Peyer's patch (tissue), 4 donors: Measurements from ENCODE around the gene NSUN6. TPM values are rescaled to one million over a fixed set of nuclear protein-coding genes. Genes with fewer than 3 reads are reported as not detected.

Source experiments
- DNase-seq, 3 donors: peaks; one replicate each; pipeline ENCODE4 v3.0.0-alpha.2; 2017 to 2019
- H3K27ac ChIP-seq, 4 donors: fragments of 200-600 bp; sonication (generic); one replicate each; pipeline ENCODE4 v1.5.1; 2016 to 2019
- H3K27me3 ChIP-seq, 2 donors: fragments of 200-600 bp; sonication (generic); one replicate each; pipeline ENCODE4 v1.5.1; 2019
- H3K36me3 ChIP-seq, 3 donors: fragments of 200-600 bp; sonication (generic); one replicate each; pipeline ENCODE4 v1.5.1; 2016 to 2019
- H3K4me1 ChIP-seq, 4 donors: fragments of 200-600 bp; sonication (generic); one replicate each; pipeline ENCODE4 v1.5.1; 2016 to 2019
- H3K4me3 ChIP-seq, 4 donors: fragments of 200-600 bp; sonication (generic); 1 replicate in 3 of 4; 2 replicates in 1 of 4; pipeline ENCODE4 v1.5.1; 2016 to 2019; ENCODE audit warnings: mild to moderate bottlenecking in 1 of 4
- H3K9me3 ChIP-seq, 4 donors: fragments of 200-600 bp; sonication (generic); one replicate each; pipeline ENCODE4 v1.5.1; 2016 to 2019; ENCODE audit warnings: mild to moderate bottlenecking in 1 of 4
- CTCF ChIP-seq, 6 experiments: fragments of 450-650 bp in 4 of 6; fragments of 200-600 bp in 2 of 6; sonication (generic) in 1 of 6; IDR thresholded peaks; one replicate each; pipeline ENCODE4 v1.5.1; 2017 to 2019; ENCODE audit warnings: antibody characterized with exemption in 6 of 6, mild to moderate bottlenecking in 3 of 6, moderate library complexity in 1 of 6
- POLR2A ChIP-seq, 2 donors: fragments of 450-650 bp; IDR thresholded peaks; one replicate each; pipeline ENCODE4 v1.5.1; 2017; ENCODE audit warnings: antibody characterized with exemption in 2 of 2, mild to moderate bottlenecking in 2 of 2, moderate library complexity in 2 of 2
- total RNA-seq, 4 donors: library from RNA; depleted of rRNA; stranded (reverse); fragments of >200 nt; gene quantifications; one replicate each; pipeline ENCODE4 v1.1.0, GENCODE V29; 2016

Gene NSUN6
- total RNA-seq, 4 donors from 2014 or later, result 14.9 to 27.2 (median 22.3) TPM

GRCh38 chr10:18523025-18523424, 128.4 kb downstream of the NSUN6 start:
- H3K36me3 ChIP-seq, result peaks cover 0 to 26% (median 0%) of the 10 kb centered on the region in 3 donors
- H3K27ac ChIP-seq, result no peak overlapping the region
- no peak overlapping the region for H3K4me3 ChIP-seq

GRCh38 chr10:18516851-18517250, 134.5 kb downstream of the NSUN6 start:
- no peak overlapping the region for H3K4me3 ChIP-seq
- DNase-seq, result no peak
- no peaks in the 10 kb centered on the region for H3K27me3 ChIP-seq
- no peaks in the 10 kb centered on the region for H3K9me3 ChIP-seq
- H3K36me3 ChIP-seq, result peaks cover 0 to 29% (median 0%) of the 10 kb centered on the region in 3 donors
- no peak overlapping the region for H3K27ac ChIP-seq
- TF ChIP-seq POLR2A (IDR thresholded peaks at IDR 0.05) (no peak), CTCF (IDR thresholded peaks at IDR 0.05) (no peak)
- H3K4me1 ChIP-seq, result no peaks in the 10 kb centered on the region

More at GRCh38 chr10:18523025-18523424, 128.4 kb downstream of the NSUN6 start:
- TF ChIP-seq POLR2A (IDR thresholded peaks at IDR 0.05) (no peak), CTCF (IDR thresholded peaks at IDR 0.05) (no peak)
- Histone ChIP-seq H3K4me1 (no peaks in the 10 kb centered on the region), H3K9me3 (no peaks in the 10 kb centered on the region), H3K27me3 (no peaks in the 10 kb centered on the region)
- no peak for DNase-seq

GRCh38 chr10:18514537-18514936, 136.8 kb downstream of the NSUN6 start:
- Histone ChIP-seq H3K36me3 (peaks cover 0 to 9% (median 0%) of the 10 kb centered on the region in 3 donors), H3K4me3 (no peak overlapping the region), H3K27me3 (no peaks in the 10 kb centered on the region), H3K4me1 (no peaks in the 10 kb centered on the region), H3K27ac (no peak overlapping the region), H3K9me3 (no peaks in the 10 kb centered on the region)
- TF ChIP-seq CTCF (IDR thresholded peaks at IDR 0.05) (no peak), POLR2A (IDR thresholded peaks at IDR 0.05) (no peak)
- no peak for DNase-seq

- Histone ChIP-seq H3K27me3 (no peaks in the 10 kb centered on the region), H3K4me1 (no peaks in the 10 kb centered on the region), H3K27ac (no peak overlapping the region), H3K4me3 (no peak overlapping the region), H3K36me3 (peaks cover 0 to 4% (median 0%) of the 10 kb centered on the region in 3 donors), H3K9me3 (no peaks in the 10 kb centered on the region)
- no peak for DNase-seq
- no peak for TF ChIP-seq POLR2A (IDR thresholded peaks at IDR 0.05)
- no peak for TF ChIP-seq CTCF (IDR thresholded peaks at IDR 0.05)
These were observed 142.8 kb downstream of the NSUN6 start for GRCh38 chr10:18508587-18508986.

- Histone ChIP-seq H3K36me3 (no peaks in the 10 kb centered on the region), H3K27ac (no peak overlapping the region), H3K9me3 (no peaks in the 10 kb centered on the region), H3K4me3 (no peak overlapping the region), H3K27me3 (no peaks in the 10 kb centered on the region), H3K4me1 (no peaks in the 10 kb centered on the region)
- no peak for DNase-seq
- TF ChIP-seq CTCF (IDR thresholded peaks at IDR 0.05), result no peak
- no peak for TF ChIP-seq POLR2A (IDR thresholded peaks at IDR 0.05)
These were observed 145.8 kb downstream of the NSUN6 start for GRCh38 chr10:18505456-18506118.
